Cardiac muscle cell (in vitro differentiated cells and primary cell): ENCODE results near the gene BFSP2. TPM values are rescaled to one million over a fixed set of nuclear protein-coding genes. Genes with fewer than 3 reads are reported as not detected.

Experiments
- DNase-seq, 2 donors: peaks; one replicate each; pipeline versions ENCODE4 v3.0.0 to v3.0.0-alpha.2; 2010 to 2017; ENCODE audit warnings: low read depth in 1 of 2, low spot score in 1 of 2
- H3K27ac ChIP-seq: fragments of 200-600 bp; sonication (generic); 2 replicates; pipeline ENCODE4 v1.5.1; 2016
- H3K27me3 ChIP-seq: fragments of 200-600 bp; sonication (generic); 2 replicates; pipeline ENCODE4 v1.6.0; 2016; ENCODE audit warnings: control low read depth
- H3K36me3 ChIP-seq: fragments of 200-600 bp; sonication (generic); 2 replicates; pipeline ENCODE4 v1.5.1; 2016; ENCODE audit warnings: control low read depth
- H3K4me1 ChIP-seq: fragments of 200-600 bp; sonication (generic); 2 replicates; pipeline ENCODE4 v1.8.1; 2017; ENCODE audit warnings: low read depth, mild to moderate bottlenecking, mixed run types
- H3K4me3 ChIP-seq: fragments of 200-600 bp; sonication (generic); 2 replicates; pipeline ENCODE4 v1.5.1; 2016; ENCODE audit warnings: mild to moderate bottlenecking
- H3K9me3 ChIP-seq: fragments of 200-600 bp; sonication (generic); 2 replicates; pipeline ENCODE4 v1.5.1; 2017; ENCODE audit warnings: low read depth, mild to moderate bottlenecking, control low read depth
- CTCF ChIP-seq: IDR thresholded peaks from 2 replicates; pipeline ENCODE4 v1.5.1; 2012; ENCODE audit warnings: low read depth, mild to moderate bottlenecking, low read length
- polyA plus RNA-seq: library from polyadenylated mRNA; unstranded; fragments of >200 nt; fragmentation: Nextera tagmentation; extraction: Ambion mirVana; gene quantifications from 2 replicates; pipeline ENCODE4 v1.2.1, GENCODE V29; 2016
- total RNA-seq: library from RNA; depleted of rRNA; stranded (reverse); fragments of >200 nt; gene quantifications from 2 replicates; pipeline ENCODE4 v1.2.3, GENCODE V29; 2016

BFSP2 gene
- total and polyA plus RNA-seq, 2 experiments from 2014 or later, result not detected

- no peak overlapping the region for H3K27ac ChIP-seq
- TF ChIP-seq CTCF, result no peak
- H3K27me3 ChIP-seq, result no peaks in the 10 kb centered on the region
- H3K9me3 ChIP-seq, result no peaks in the 10 kb centered on the region
- no peaks in the 10 kb centered on the region for H3K36me3 ChIP-seq
- H3K4me1 ChIP-seq, result no peaks in the 10 kb centered on the region
- no peak overlapping the region for H3K4me3 ChIP-seq
- DNase-seq, result no peak
Observed at GRCh38 chr3:133371181-133371580, 28.7 kb upstream of the BFSP2 start.

- Histone ChIP-seq H3K4me3 (no peak overlapping the region), H3K27me3 (no peaks in the 10 kb centered on the region), H3K9me3 (no peaks in the 10 kb centered on the region), H3K27ac (no peak overlapping the region), H3K36me3 (no peaks in the 10 kb centered on the region), H3K4me1 (no peaks in the 10 kb centered on the region)
- no peak for TF ChIP-seq CTCF
- no peak for DNase-seq
Observed at GRCh38 chr3:133371676-133372075, 28.2 kb upstream of the BFSP2 start.

GRCh38 chr3:133374708-133375402, 25.0 kb upstream of the BFSP2 start:
- no peak for TF ChIP-seq CTCF
- DNase-seq, result peak in 1 of 2 donors; percentile 14
- Histone ChIP-seq H3K36me3 (no peaks in the 10 kb centered on the region), H3K27me3 (no peaks in the 10 kb centered on the region), H3K27ac (no peak overlapping the region), H3K4me3 (no peak overlapping the region), H3K4me1 (no peaks in the 10 kb centered on the region), H3K9me3 (no peaks in the 10 kb centered on the region)

GRCh38 chr3:133375403-133375745, 24.5 kb upstream of the BFSP2 start:
- Histone ChIP-seq H3K4me1 (no peaks in the 10 kb centered on the region), H3K27me3 (no peaks in the 10 kb centered on the region), H3K36me3 (no peaks in the 10 kb centered on the region), H3K9me3 (no peaks in the 10 kb centered on the region), H3K27ac (no peak overlapping the region), H3K4me3 (no peak overlapping the region)
- DNase-seq, result no peak
- no peak for TF ChIP-seq CTCF

GRCh38 chr3:133376810-133377209, 23.0 kb upstream of the BFSP2 start:
- Histone ChIP-seq H3K36me3 (no peaks in the 10 kb centered on the region), H3K27me3 (no peaks in the 10 kb centered on the region), H3K27ac (no peak overlapping the region), H3K4me3 (no peak overlapping the region), H3K4me1 (no peaks in the 10 kb centered on the region), H3K9me3 (no peaks in the 10 kb centered on the region)
- TF ChIP-seq CTCF, result no peak
- peak in 1 of 2 donors; percentile 9 for DNase-seq
